PC-9 (cell line): ENCODE data around the gene PRKD1.

Experiments used
- EZH2 ChIP-seq: fragments of 200-600 bp; sonication (generic); IDR thresholded peaks from 2 replicates; pipeline ENCODE4 v1.8.0; 2017; ENCODE audit warnings: antibody characterized with exemption, low read depth
- TF ChIP-seq, protein P1 (sequence below): fragments of 200-600 bp; sonication (generic); conservative IDR thresholded peaks from 2 replicates; pipeline ENCODE4 v1.6.1; 2017; ENCODE audit warnings: mixed run types, antibody characterized with exemption, mild to moderate bottlenecking, moderate library complexity

DNA sequence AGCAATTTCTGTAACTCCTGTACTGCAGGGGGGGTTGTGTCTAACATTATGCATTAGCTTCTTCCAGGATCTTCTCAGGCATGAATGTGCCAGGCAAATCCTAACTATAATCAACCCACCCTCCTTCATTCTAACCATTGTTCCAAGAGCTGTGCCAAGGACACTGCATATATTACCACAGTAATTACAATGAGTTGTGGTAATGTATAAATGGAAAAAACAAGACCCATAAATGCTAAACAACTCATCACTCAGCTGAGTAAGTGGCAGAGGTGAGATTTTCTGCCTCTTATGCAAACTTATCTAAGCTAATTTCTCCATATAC is 80.6 kb downstream of the PRKD1 start:
- TF ChIP-seq, protein P1, sequence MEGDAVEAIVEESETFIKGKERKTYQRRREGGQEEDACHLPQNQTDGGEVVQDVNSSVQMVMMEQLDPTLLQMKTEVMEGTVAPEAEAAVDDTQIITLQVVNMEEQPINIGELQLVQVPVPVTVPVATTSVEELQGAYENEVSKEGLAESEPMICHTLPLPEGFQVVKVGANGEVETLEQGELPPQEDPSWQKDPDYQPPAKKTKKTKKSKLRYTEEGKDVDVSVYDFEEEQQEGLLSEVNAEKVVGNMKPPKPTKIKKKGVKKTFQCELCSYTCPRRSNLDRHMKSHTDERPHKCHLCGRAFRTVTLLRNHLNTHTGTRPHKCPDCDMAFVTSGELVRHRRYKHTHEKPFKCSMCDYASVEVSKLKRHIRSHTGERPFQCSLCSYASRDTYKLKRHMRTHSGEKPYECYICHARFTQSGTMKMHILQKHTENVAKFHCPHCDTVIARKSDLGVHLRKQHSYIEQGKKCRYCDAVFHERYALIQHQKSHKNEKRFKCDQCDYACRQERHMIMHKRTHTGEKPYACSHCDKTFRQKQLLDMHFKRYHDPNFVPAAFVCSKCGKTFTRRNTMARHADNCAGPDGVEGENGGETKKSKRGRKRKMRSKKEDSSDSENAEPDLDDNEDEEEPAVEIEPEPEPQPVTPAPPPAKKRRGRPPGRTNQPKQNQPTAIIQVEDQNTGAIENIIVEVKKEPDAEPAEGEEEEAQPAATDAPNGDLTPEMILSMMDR, result no peak
- no peak for TF ChIP-seq EZH2
